K562 (cell line): Measurements from ENCODE around the gene FES. TPM values are rescaled to one million over a fixed set of nuclear protein-coding genes. Genes with fewer than 3 reads are reported as not detected.

Experiments
- FOXJ2 ChIP-seq: fragments of 200-800 bp; sonication (Bioruptor generic); IDR thresholded peaks from 2 replicates; pipeline ENCODE4 v1.6.1; 2016; ENCODE audit warnings: missing genetic modification characterization, missing compliant biosample characterization
- HNRNPH1 ChIP-seq: fragments of 200-400 bp; formaldehyde crosslinking; optimal IDR thresholded peaks from 2 replicates; pipeline ENCODE3; 2017; ENCODE audit warnings: low read depth, mild to moderate bottlenecking, low read length, moderate library complexity
- HNRNPUL1 ChIP-seq: fragments of 200-400 bp; formaldehyde crosslinking; IDR thresholded peaks from 2 replicates; pipeline ENCODE4 v1.6.1; 2017; ENCODE audit warnings: low read length
- ZNF384 ChIP-seq: IDR thresholded peaks from 2 replicates; pipeline ENCODE4 v1.6.1; 2012; ENCODE audit warnings: low read depth, low read length, improper control_type of control experiment
- polyA plus RNA-seq, 8 experiments: library from polyadenylated mRNA; depleted of rRNA in 4 of 8; stranded (reverse) in 5 of 8; unstranded in 3 of 8; fragments of >200 nt; fragmentation: Nextera tagmentation in 2 of 8; fragmentation: Illumina TruSeq in 1 of 8; extraction: Ambion mirVana in 2 of 8; extraction: Trizol in 1 of 8; gene quantifications; 2 replicates each; pipeline versions ENCODE4 v1.2.1 to v1.2.3, GENCODE V29; 2011 to 2014; ENCODE audit warnings: inconsistent platforms in 1 of 8, missing spikeins in 1 of 8
- total RNA-seq, 7 experiments: library from RNA; depleted of rRNA in 6 of 7; stranded (reverse); fragments of >200 nt in 6 of 7; fragmentation: Illumina TruSeq in 2 of 7; extraction: Trizol in 2 of 7; gene quantifications; 2 replicates each; pipeline versions ENCODE4 v1.2.1 to v1.2.3, GENCODE V29; 2011 to 2021; ENCODE audit warnings: low replicate concordance in 1 of 7
- TF ChIP-seq, protein P1 (sequence below), 2 experiments: fragments of 450-650 bp; IDR thresholded peaks; 2 replicates each; pipeline ENCODE4 v1.6.1; 2016
- TF ChIP-seq, protein P2 (sequence below): fragments of 450-650 bp; formaldehyde crosslinking; IDR thresholded peaks from 2 replicates; pipeline ENCODE4 v1.4.0; 2022; ENCODE audit warnings: mild to moderate bottlenecking, moderate library complexity
- TF ChIP-seq, protein P3 (sequence below): fragments of 450-650 bp; IDR thresholded peaks from 2 replicates; pipeline ENCODE4 v1.6.1; 2016; ENCODE audit warnings: missing biosample characterization, missing genetic modification characterization
- TF ChIP-seq, protein P4 (sequence below): sonication (generic); formaldehyde crosslinking; IDR thresholded peaks from 2 replicates; pipeline ENCODE4 v1.8.0; 2022; ENCODE audit warnings: mild to moderate bottlenecking, missing genetic modification reagents, borderline replicate concordance
- TF ChIP-seq, protein P5 (sequence below): IDR thresholded peaks from 2 replicates; pipeline ENCODE4 v1.6.1; 2012; ENCODE audit warnings: low read depth, low read length, improper control_type of control experiment, borderline replicate concordance
- TF ChIP-seq, protein P6 (sequence below): fragments of 450-650 bp; IDR thresholded peaks from 2 replicates; pipeline ENCODE4 v1.6.1; 2018; ENCODE audit not compliant: partially characterized antibody
- TF ChIP-seq, protein P7 (sequence below): sonication (generic); formaldehyde crosslinking; IDR thresholded peaks from 2 replicates; pipeline ENCODE4 v1.8.0; 2022; ENCODE audit warnings: missing genetic modification reagents, mild to moderate bottlenecking, borderline replicate concordance

FES gene
- total and polyA plus RNA-seq, 9 of the 15 experiments (the other 6 are each of a cell fraction or from before 2014, with no cell fraction given): 0.38 to 2.6 (median 0.82) TPM

DNA sequence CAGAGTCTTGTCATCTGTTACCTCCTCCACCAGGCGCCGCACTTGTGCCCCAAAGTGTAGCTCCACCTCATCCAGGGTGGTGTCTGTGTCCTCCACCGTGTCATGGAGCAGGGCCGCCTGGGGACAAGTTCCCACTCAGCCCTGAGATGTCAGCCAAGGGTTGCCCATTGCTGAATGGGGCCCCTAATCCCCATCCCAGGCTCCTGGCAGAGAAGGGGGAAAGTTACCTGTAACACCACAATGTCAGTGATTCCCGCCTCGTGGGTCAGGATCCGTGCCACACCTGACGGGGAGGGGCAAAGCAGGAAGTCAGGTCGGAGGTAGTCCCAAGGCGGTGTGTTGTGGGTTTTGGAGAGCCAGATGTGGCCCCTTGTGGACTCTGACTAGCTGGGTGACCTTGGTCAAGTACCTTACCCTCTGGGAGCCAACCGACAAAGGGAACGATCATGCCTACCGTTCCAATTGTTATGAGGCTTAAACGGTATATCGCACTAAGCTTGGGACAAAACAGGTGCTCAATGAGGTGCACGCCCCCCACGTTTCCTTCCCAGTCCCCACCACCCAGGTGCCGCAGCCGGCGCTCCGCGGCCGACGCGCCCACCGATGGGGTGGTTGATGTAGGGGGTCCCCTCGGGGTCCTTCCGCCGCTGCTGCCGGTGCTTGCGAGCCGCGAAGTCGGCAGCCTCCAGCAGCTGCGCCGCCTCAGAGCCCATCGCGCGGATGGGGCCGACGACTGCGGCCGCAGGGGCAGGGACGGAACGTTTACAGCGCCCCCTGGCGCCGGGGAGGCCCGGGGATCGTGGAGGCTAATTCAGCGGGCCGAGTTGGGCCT is 47.7 kb downstream of the FES start, which contains the start of gene HDDC3 (continued):
- TF ChIP-seq, protein P1, sequence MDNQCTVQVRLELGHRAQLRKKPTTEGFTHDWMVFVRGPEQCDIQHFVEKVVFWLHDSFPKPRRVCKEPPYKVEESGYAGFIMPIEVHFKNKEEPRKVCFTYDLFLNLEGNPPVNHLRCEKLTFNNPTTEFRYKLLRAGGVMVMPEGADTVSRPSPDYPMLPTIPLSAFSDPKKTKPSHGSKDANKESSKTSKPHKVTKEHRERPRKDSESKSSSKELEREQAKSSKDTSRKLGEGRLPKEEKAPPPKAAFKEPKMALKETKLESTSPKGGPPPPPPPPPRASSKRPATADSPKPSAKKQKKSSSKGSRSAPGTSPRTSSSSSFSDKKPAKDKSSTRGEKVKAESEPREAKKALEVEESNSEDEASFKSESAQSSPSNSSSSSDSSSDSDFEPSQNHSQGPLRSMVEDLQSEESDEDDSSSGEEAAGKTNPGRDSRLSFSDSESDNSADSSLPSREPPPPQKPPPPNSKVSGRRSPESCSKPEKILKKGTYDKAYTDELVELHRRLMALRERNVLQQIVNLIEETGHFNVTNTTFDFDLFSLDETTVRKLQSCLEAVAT (IDR thresholded peaks at IDR 0.05): 0 out of 4 replicates have a peak, but pooled peaks of 1 of the 2 experiments have one; percentile 38
- TF ChIP-seq, protein P2, sequence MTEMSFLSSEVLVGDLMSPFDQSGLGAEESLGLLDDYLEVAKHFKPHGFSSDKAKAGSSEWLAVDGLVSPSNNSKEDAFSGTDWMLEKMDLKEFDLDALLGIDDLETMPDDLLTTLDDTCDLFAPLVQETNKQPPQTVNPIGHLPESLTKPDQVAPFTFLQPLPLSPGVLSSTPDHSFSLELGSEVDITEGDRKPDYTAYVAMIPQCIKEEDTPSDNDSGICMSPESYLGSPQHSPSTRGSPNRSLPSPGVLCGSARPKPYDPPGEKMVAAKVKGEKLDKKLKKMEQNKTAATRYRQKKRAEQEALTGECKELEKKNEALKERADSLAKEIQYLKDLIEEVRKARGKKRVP: no peak
- TF ChIP-seq HNRNPUL1 (no peak), HNRNPH1 (no peak), ZNF384 (peak; percentile 16; the same call in 1 of the 2 replicates), FOXJ2 (tag) (0 out of 2 replicates have a peak, but pooled peaks have one; percentile 21)
- TF ChIP-seq, protein P3, sequence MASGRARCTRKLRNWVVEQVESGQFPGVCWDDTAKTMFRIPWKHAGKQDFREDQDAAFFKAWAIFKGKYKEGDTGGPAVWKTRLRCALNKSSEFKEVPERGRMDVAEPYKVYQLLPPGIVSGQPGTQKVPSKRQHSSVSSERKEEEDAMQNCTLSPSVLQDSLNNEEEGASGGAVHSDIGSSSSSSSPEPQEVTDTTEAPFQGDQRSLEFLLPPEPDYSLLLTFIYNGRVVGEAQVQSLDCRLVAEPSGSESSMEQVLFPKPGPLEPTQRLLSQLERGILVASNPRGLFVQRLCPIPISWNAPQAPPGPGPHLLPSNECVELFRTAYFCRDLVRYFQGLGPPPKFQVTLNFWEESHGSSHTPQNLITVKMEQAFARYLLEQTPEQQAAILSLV (tag): no peak
- TF ChIP-seq, protein P4, sequence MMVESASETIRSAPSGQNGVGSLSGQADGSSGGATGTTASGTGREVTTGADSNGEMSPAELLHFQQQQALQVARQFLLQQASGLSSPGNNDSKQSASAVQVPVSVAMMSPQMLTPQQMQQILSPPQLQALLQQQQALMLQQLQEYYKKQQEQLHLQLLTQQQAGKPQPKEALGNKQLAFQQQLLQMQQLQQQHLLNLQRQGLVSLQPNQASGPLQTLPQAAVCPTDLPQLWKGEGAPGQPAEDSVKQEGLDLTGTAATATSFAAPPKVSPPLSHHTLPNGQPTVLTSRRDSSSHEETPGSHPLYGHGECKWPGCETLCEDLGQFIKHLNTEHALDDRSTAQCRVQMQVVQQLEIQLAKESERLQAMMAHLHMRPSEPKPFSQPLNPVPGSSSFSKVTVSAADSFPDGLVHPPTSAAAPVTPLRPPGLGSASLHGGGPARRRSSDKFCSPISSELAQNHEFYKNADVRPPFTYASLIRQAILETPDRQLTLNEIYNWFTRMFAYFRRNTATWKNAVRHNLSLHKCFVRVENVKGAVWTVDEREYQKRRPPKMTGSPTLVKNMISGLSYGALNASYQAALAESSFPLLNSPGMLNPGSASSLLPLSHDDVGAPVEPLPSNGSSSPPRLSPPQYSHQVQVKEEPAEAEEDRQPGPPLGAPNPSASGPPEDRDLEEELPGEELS (CRISPR knock-in tag): no peak
- TF ChIP-seq, protein P5, sequence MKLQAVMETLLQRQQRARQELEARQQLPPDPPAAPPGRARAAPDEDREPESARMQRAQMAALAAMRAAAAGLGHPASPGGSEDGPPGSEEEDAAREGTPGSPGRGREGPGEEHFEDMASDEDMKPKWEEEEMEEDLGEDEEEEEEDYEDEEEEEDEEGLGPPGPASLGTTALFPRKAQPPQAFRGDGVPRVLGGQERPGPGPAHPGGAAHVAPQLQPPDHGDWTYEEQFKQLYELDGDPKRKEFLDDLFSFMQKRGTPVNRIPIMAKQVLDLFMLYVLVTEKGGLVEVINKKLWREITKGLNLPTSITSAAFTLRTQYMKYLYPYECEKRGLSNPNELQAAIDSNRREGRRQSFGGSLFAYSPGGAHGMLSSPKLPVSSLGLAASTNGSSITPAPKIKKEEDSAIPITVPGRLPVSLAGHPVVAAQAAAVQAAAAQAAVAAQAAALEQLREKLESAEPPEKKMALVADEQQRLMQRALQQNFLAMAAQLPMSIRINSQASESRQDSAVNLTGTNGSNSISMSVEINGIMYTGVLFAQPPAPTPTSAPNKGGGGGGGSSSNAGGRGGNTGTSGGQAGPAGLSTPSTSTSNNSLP: no peak
- TF ChIP-seq, protein P6, sequence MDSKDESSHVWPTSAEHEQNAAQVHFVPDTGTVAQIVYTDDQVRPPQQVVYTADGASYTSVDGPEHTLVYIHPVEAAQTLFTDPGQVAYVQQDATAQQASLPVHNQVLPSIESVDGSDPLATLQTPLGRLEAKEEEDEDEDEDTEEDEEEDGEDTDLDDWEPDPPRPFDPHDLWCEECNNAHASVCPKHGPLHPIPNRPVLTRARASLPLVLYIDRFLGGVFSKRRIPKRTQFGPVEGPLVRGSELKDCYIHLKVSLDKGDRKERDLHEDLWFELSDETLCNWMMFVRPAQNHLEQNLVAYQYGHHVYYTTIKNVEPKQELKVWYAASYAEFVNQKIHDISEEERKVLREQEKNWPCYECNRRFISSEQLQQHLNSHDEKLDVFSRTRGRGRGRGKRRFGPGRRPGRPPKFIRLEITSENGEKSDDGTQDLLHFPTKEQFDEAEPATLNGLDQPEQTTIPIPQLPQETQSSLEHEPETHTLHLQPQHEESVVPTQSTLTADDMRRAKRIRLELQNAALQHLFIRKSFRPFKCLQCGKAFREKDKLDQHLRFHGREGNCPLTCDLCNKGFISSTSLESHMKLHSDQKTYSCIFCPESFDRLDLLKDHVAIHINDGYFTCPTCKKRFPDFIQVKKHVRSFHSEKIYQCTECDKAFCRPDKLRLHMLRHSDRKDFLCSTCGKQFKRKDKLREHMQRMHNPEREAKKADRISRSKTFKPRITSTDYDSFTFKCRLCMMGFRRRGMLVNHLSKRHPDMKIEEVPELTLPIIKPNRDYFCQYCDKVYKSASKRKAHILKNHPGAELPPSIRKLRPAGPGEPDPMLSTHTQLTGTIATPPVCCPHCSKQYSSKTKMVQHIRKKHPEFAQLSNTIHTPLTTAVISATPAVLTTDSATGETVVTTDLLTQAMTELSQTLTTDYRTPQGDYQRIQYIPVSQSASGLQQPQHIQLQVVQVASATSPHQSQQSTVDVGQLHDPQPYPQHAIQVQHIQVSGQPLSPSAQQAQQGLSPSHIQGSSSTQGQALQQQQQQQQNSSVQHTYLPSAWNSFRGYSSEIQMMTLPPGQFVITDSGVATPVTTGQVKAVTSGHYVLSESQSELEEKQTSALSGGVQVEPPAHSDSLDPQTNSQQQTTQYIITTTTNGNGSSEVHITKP: peak; percentile 75
- TF ChIP-seq, protein P7, sequence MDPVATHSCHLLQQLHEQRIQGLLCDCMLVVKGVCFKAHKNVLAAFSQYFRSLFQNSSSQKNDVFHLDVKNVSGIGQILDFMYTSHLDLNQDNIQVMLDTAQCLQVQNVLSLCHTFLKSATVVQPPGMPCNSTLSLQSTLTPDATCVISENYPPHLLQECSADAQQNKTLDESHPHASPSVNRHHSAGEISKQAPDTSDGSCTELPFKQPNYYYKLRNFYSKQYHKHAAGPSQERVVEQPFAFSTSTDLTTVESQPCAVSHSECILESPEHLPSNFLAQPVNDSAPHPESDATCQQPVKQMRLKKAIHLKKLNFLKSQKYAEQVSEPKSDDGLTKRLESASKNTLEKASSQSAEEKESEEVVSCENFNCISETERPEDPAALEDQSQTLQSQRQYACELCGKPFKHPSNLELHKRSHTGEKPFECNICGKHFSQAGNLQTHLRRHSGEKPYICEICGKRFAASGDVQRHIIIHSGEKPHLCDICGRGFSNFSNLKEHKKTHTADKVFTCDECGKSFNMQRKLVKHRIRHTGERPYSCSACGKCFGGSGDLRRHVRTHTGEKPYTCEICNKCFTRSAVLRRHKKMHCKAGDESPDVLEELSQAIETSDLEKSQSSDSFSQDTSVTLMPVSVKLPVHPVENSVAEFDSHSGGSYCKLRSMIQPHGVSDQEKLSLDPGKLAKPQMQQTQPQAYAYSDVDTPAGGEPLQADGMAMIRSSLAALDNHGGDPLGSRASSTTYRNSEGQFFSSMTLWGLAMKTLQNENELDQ: no peak
